ENCODE results near the gene MRPL12. TPM values are rescaled to one million over a fixed set of nuclear protein-coding genes. Genes with fewer than 3 reads are reported as not detected.
A peak's percentile ranks its signal among the peaks of the same experiment; 100 is the strongest.

MRPL12 gene
- total RNA-seq, 1 experiment from 2014 or later: 139 TPM

GRCh38 chr17:81710514-81711308 is 7.5 kb downstream of the MRPL12 start:
- Mint-ChIP-seq H3K27me3 (ENCODE audit: low read depth) (peaks cover 2% of the 10 kb centered on the region; the same call in 1 of the 2 replicates), H3K36me3 (peaks cover 13% of the 10 kb centered on the region), H3K4me1 (peaks cover 24% of the 10 kb centered on the region), H3K4me3 (peak overlapping the region; percentile 79), H3K9me3 (no peaks in the 10 kb centered on the region), H3K27ac (peak overlapping the region; percentile 68; the same call in 1 of the 2 replicates)
- peak; percentile 1 for ATAC-seq
- ChIA-PET POLR2A (interaction anchor here (0.6 to 2.3 kb wide), 5 partner anchors 8 to 619 kb away, joined by 3 to 11 read pairs (median 5); partner anchors contain the start of gene MRPL12), CTCF (interaction anchor here (0.7 to 2.1 kb wide), 9 partner anchors 9 to 159 kb away, joined by 3 to 8 read pairs (median 4); partner anchors contain the start of gene P4HB)
- no peak for DNase-seq (ENCODE audit: low spot score)
- peak; percentile 90; the same call in 1 of the 2 replicates for TF ChIP-seq ETV6 (CRISPR knock-in tag; IDR thresholded peaks at IDR 0.05)
- no peak for TF ChIP-seq TCF7 (CRISPR knock-in tag; IDR thresholded peaks at IDR 0.05; ENCODE audit: low read depth)
- TF ChIP-seq NFE2L1 (CRISPR knock-in tag; IDR thresholded peaks at IDR 0.05): peak; percentile 84
- no peak for TF ChIP-seq ZNF121 (CRISPR knock-in tag; IDR thresholded peaks at IDR 0.05)
- TF ChIP-seq JUN (CRISPR knock-in tag; IDR thresholded peaks at IDR 0.05): no peak
- TF ChIP-seq ZNF532 (CRISPR knock-in tag; IDR thresholded peaks at IDR 0.05; ENCODE audit: borderline replicate concordance): no peak
- TF ChIP-seq, protein P1, sequence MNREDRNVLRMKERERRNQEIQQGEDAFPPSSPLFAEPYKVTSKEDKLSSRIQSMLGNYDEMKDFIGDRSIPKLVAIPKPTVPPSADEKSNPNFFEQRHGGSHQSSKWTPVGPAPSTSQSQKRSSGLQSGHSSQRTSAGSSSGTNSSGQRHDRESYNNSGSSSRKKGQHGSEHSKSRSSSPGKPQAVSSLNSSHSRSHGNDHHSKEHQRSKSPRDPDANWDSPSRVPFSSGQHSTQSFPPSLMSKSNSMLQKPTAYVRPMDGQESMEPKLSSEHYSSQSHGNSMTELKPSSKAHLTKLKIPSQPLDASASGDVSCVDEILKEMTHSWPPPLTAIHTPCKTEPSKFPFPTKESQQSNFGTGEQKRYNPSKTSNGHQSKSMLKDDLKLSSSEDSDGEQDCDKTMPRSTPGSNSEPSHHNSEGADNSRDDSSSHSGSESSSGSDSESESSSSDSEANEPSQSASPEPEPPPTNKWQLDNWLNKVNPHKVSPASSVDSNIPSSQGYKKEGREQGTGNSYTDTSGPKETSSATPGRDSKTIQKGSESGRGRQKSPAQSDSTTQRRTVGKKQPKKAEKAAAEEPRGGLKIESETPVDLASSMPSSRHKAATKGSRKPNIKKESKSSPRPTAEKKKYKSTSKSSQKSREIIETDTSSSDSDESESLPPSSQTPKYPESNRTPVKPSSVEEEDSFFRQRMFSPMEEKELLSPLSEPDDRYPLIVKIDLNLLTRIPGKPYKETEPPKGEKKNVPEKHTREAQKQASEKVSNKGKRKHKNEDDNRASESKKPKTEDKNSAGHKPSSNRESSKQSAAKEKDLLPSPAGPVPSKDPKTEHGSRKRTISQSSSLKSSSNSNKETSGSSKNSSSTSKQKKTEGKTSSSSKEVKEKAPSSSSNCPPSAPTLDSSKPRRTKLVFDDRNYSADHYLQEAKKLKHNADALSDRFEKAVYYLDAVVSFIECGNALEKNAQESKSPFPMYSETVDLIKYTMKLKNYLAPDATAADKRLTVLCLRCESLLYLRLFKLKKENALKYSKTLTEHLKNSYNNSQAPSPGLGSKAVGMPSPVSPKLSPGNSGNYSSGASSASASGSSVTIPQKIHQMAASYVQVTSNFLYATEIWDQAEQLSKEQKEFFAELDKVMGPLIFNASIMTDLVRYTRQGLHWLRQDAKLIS (CRISPR knock-in tag; IDR thresholded peaks at IDR 0.05; ENCODE audit: borderline replicate concordance): no peak
- TF ChIP-seq ZNF416 (CRISPR knock-in tag; IDR thresholded peaks at IDR 0.05): peak; percentile 6; the same call in 1 of the 2 replicates
- TF ChIP-seq ZNF423 (CRISPR knock-in tag; IDR thresholded peaks at IDR 0.05): peak; percentile 60; the same call in 1 of the 2 replicates
- no peak for TF ChIP-seq NR1H2 (CRISPR knock-in tag; IDR thresholded peaks at IDR 0.05)
- peak; percentile 72; the same call in 1 of the 2 replicates for TF ChIP-seq PRRX2 (CRISPR knock-in tag; IDR thresholded peaks at IDR 0.05)
- TF ChIP-seq ZNF219 (CRISPR knock-in tag; IDR thresholded peaks at IDR 0.05; ENCODE audit: borderline replicate concordance): no peak
- 0 out of 2 replicates have a peak, but pooled peaks have one; percentile 44 for TF ChIP-seq TEAD1 (CRISPR knock-in tag; IDR thresholded peaks at IDR 0.05)
- TF ChIP-seq ATF1 (CRISPR knock-in tag; IDR thresholded peaks at IDR 0.05): peak; percentile 75; the same call in 1 of the 2 replicates
- no peak for TF ChIP-seq MLX (CRISPR knock-in tag; IDR thresholded peaks at IDR 0.05)
- TF ChIP-seq SMAD4 (CRISPR knock-in tag; IDR thresholded peaks at IDR 0.05): no peak
- TF ChIP-seq ESRRA (CRISPR knock-in tag; IDR thresholded peaks at IDR 0.05; ENCODE audit: borderline replicate concordance): peak; percentile 66; the same call in 1 of the 2 replicates
- TF ChIP-seq, protein P2, sequence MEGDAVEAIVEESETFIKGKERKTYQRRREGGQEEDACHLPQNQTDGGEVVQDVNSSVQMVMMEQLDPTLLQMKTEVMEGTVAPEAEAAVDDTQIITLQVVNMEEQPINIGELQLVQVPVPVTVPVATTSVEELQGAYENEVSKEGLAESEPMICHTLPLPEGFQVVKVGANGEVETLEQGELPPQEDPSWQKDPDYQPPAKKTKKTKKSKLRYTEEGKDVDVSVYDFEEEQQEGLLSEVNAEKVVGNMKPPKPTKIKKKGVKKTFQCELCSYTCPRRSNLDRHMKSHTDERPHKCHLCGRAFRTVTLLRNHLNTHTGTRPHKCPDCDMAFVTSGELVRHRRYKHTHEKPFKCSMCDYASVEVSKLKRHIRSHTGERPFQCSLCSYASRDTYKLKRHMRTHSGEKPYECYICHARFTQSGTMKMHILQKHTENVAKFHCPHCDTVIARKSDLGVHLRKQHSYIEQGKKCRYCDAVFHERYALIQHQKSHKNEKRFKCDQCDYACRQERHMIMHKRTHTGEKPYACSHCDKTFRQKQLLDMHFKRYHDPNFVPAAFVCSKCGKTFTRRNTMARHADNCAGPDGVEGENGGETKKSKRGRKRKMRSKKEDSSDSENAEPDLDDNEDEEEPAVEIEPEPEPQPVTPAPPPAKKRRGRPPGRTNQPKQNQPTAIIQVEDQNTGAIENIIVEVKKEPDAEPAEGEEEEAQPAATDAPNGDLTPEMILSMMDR (IDR thresholded peaks at IDR 0.05): no peak
- TF ChIP-seq FOXK1 (CRISPR knock-in tag; IDR thresholded peaks at IDR 0.05): no peak; the same call in 1 of the 2 replicates
- no peak for TF ChIP-seq GRHL2 (CRISPR knock-in tag; IDR thresholded peaks at IDR 0.05; ENCODE audit: insufficient replicate concordance, severe bottlenecking)
- peak; percentile 50; the same call in 1 of the 2 replicates for TF ChIP-seq ARID4B (CRISPR knock-in tag; IDR thresholded peaks at IDR 0.05; ENCODE audit: borderline replicate concordance)
- TF ChIP-seq CREB1 (CRISPR knock-in tag; IDR thresholded peaks at IDR 0.05): peak; percentile 66; the same call in 1 of the 2 replicates

Data from WTC11 (cell line).